ENCODE results near the gene MATN1. TPM values are rescaled to one million over a fixed set of nuclear protein-coding genes. Genes with fewer than 3 reads are reported as not detected.

Gene MATN1
- polyA plus RNA-seq, 2 of the 4 experiments (the other 2 are of a cell fraction), result 0.05 to 0.17 TPM

GRCh38 chr1:30744060-30744756, 20.8 kb upstream of the MATN1 start:
- ATAC-seq (no peak), DNase-seq (ENCODE audit: low read depth in 1 of 2, low spot score in 1 of 2) (no peak), FAIRE-seq (no peak)
- H3K4me3 ChIP-seq, result no peak overlapping the region
- TF ChIP-seq TP53 (CRISPR knock-in tag; IDR thresholded peaks at IDR 0.05), result no peak
- TF ChIP-seq ZFP36 (IDR thresholded peaks at IDR 0.05; ENCODE audit: borderline replicate concordance, partially characterized antibody), result peak; percentile 8
- no peak overlapping the region for H3K4me2 ChIP-seq
- POLR2A ChIA-PET, result no interaction called here
- CTCF ChIA-PET, result interaction anchor here (0.7 to 2.5 kb wide), 3 partner anchors 24 to 57 kb away, joined by 3 to 9 read pairs (median 4); no protein-coding TSS in a partner anchor
- H3K4me1 ChIP-seq, result peaks cover 9% of the 10 kb centered on the region; the same call in 2 of the 3 replicates
- H3K27ac ChIP-seq, result no peak overlapping the region
- WGBS (ENCODE audit: missing lambda C conversion rate), result 68% methylated on average over 7 of the region's 7 CpGs
- H3K9me3 ChIP-seq, result no peaks in the 10 kb centered on the region

DNA sequence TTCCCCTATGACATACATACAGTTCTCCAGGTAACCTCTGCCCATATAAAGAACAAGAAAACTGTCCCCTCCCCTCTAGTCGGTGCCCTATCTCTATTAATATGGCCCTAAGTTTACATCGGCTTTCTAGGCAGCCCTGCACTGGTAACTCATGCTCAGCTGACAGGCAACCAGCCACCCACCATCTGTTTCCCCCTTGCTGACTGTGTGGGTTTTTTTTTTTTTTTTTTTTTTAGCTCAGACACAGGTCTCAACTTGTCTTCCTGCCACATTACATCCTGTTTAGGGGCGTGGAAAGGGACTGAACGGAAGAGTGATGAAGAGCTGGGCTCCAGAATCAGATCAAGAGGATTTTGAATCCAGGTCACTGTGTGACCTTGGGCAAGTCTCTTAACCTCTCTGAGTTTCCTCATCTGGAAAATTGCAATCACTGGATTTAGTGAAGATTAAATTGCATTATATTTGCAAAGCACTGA, 20.2 kb upstream of the MATN1 start:
- no peak overlapping the region for H3K27ac ChIP-seq
- peaks cover 7% of the 10 kb centered on the region; the same call in 2 of the 3 replicates for H3K4me1 ChIP-seq
- H3K4me2 ChIP-seq, result no peak overlapping the region
- 56% methylated on average over 4 of the region's 4 CpGs for WGBS (ENCODE audit: missing lambda C conversion rate)
- ATAC-seq (no peak), DNase-seq (ENCODE audit: low read depth in 1 of 2, low spot score in 1 of 2) (no peak), FAIRE-seq (no peak)
- TF ChIP-seq RAD21 (conservative IDR thresholded peaks at IDR 0.05 in 1 of 2, IDR thresholded peaks at IDR 0.05 in 1 of 2) (no peak), KDM1A (IDR thresholded peaks at IDR 0.05; ENCODE audit: low read depth) (0 out of 2 replicates have a peak, but pooled peaks have one; percentile 24), POLR2A (IDR thresholded peaks at IDR 0.05; ENCODE audit: low read length) (no peak)
- no peak overlapping the region for H3K4me3 ChIP-seq
- POLR2A ChIA-PET, result no interaction called here
- CTCF ChIA-PET, result interaction anchor here (0.7 to 2.5 kb wide), 3 partner anchors 24 to 58 kb away, joined by 3 to 9 read pairs (median 4); no protein-coding TSS in a partner anchor
- H3K9me3 ChIP-seq, result no peaks in the 10 kb centered on the region

DNA sequence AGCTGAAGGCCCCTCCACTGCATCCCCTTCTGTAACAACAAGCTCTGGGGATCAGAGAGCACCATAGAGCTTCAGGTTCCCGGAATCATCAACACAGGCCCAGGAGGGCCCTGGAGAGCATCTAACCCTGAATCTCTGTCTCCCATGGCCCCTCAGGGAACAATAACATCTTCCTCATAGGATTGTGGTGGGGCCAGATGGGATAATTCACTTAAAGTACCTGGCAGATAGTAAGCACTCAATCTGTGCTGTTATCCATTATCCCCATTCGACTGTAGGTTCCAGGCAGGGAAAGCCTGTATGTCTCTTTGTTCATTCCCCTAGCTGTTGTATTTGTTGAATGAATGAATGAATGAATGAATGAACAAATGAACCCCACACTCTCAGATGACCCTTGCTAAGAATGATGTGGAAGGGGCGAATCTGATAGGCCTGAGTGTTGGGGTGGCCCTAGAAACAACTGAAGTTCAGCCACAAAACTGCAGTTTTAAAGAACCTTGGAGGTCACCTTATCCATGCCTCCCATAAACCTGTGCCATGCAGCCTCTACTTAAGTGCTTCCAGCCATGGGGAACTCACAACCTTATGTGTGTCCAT, 19.7 kb upstream of the MATN1 start:
- TF ChIP-seq MYC (IDR thresholded peaks at IDR 0.05; ENCODE audit: borderline replicate concordance, low read length), result no peak
- no peak for TF ChIP-seq JUN (IDR thresholded peaks at IDR 0.05)
- TF ChIP-seq, protein P1, sequence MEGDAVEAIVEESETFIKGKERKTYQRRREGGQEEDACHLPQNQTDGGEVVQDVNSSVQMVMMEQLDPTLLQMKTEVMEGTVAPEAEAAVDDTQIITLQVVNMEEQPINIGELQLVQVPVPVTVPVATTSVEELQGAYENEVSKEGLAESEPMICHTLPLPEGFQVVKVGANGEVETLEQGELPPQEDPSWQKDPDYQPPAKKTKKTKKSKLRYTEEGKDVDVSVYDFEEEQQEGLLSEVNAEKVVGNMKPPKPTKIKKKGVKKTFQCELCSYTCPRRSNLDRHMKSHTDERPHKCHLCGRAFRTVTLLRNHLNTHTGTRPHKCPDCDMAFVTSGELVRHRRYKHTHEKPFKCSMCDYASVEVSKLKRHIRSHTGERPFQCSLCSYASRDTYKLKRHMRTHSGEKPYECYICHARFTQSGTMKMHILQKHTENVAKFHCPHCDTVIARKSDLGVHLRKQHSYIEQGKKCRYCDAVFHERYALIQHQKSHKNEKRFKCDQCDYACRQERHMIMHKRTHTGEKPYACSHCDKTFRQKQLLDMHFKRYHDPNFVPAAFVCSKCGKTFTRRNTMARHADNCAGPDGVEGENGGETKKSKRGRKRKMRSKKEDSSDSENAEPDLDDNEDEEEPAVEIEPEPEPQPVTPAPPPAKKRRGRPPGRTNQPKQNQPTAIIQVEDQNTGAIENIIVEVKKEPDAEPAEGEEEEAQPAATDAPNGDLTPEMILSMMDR (IDR thresholded peaks at IDR 0.05), result no peak
- TF ChIP-seq SREBF2 (IDR thresholded peaks at IDR 0.05), result no peak
- no peak for TF ChIP-seq E2F6 (IDR thresholded peaks at IDR 0.05; ENCODE audit: borderline replicate concordance, low read depth)
- no peak overlapping the region for H3K4me2 ChIP-seq
- 45% methylated on average over 2 of the region's 3 CpGs for WGBS (ENCODE audit: missing lambda C conversion rate)
- DNase-seq (ENCODE audit: low read depth in 1 of 2, low spot score in 1 of 2) (no peak), FAIRE-seq (no peak), ATAC-seq (no peak)
- no peaks in the 10 kb centered on the region for H3K9me3 ChIP-seq
- ChIA-PET POLR2A (interaction anchor here (0.5 kb wide), 1 partner anchor 9 kb away, joined by 3 read pairs; no protein-coding TSS in a partner anchor), CTCF (interaction anchor here (0.6 to 1.2 kb wide), 4 partner anchors 9 to 421 kb away, joined by 3 to 4 read pairs (median 4); no protein-coding TSS in a partner anchor)
- H3K27ac ChIP-seq, result no peak overlapping the region
- no peak overlapping the region for H3K4me3 ChIP-seq
- peaks cover 1% of the 10 kb centered on the region; the same call in 2 of the 3 replicates for H3K4me1 ChIP-seq

GRCh38 chr1:30742300-30742962, 19.0 kb upstream of the MATN1 start:
- Histone ChIP-seq H3K4me2 (no peak overlapping the region), H3K4me1 (no peaks in the 10 kb centered on the region), H3K27ac (no peak overlapping the region), H3K4me3 (no peak overlapping the region), H3K9me3 (no peaks in the 10 kb centered on the region)
- POLR2A ChIA-PET, result interaction anchor here (0.5 kb wide), 1 partner anchor 10 kb away, joined by 3 read pairs; no protein-coding TSS in a partner anchor
- no peak for FAIRE-seq
- 10% methylated on average over 2 of the region's 11 CpGs for WGBS (ENCODE audit: missing lambda C conversion rate)
- ATAC-seq, result no peak
- CTCF ChIA-PET, result interaction anchor here (0.6 to 2.0 kb wide), 6 partner anchors 8 to 422 kb away, joined by 3 to 5 read pairs (median 4); no protein-coding TSS in a partner anchor
- DNase-seq (ENCODE audit: low read depth in 1 of 2, low spot score in 1 of 2), result no peak
- TF ChIP-seq HOXA7 (CRISPR knock-in tag; IDR thresholded peaks at IDR 0.05) (no peak), ZFP36 (IDR thresholded peaks at IDR 0.05; ENCODE audit: borderline replicate concordance, partially characterized antibody) (no peak), KDM5A (IDR thresholded peaks at IDR 0.05) (no peak), SREBF2 (IDR thresholded peaks at IDR 0.05) (no peak), MYC (IDR thresholded peaks at IDR 0.05; ENCODE audit: borderline replicate concordance, low read length) (no peak), MAX (IDR thresholded peaks at IDR 0.05) (no peak), E2F6 (IDR thresholded peaks at IDR 0.05; ENCODE audit: borderline replicate concordance, low read depth) (no peak), CHD4 (IDR thresholded peaks at IDR 0.05; ENCODE audit: borderline replicate concordance) (no peak), HEYL (CRISPR knock-in tag; IDR thresholded peaks at IDR 0.05) (no peak), ZSCAN20 (CRISPR knock-in tag; IDR thresholded peaks at IDR 0.05) (no peak)
- TF ChIP-seq, protein P2, sequence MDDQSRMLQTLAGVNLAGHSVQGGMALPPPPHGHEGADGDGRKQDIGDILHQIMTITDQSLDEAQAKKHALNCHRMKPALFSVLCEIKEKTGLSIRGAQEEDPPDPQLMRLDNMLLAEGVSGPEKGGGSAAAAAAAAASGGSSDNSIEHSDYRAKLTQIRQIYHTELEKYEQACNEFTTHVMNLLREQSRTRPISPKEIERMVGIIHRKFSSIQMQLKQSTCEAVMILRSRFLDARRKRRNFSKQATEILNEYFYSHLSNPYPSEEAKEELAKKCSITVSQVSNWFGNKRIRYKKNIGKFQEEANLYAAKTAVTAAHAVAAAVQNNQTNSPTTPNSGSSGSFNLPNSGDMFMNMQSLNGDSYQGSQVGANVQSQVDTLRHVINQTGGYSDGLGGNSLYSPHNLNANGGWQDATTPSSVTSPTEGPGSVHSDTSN (IDR thresholded peaks at IDR 0.05), result no peak
- TF ChIP-seq, protein P3, sequence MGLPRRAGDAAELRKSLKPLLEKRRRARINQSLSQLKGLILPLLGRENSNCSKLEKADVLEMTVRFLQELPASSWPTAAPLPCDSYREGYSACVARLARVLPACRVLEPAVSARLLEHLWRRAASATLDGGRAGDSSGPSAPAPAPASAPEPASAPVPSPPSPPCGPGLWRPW (IDR thresholded peaks at IDR 0.05), result no peak
